HL-60/S4 treated with retinoic acid at 250 ng/mL for 4 days and 3 days (cell line): ENCODE data around the gene ZNF416.

Source experiments
- in situ Hi-C: fragments of 300-500 bp; cut with MboI; formaldehyde crosslinking; loops from 2 replicates; pipeline ENCODE4 v1.7.0; 2022; ENCODE audit warnings: low sequenced_read_pairs

Gene ZNF416

DNA sequence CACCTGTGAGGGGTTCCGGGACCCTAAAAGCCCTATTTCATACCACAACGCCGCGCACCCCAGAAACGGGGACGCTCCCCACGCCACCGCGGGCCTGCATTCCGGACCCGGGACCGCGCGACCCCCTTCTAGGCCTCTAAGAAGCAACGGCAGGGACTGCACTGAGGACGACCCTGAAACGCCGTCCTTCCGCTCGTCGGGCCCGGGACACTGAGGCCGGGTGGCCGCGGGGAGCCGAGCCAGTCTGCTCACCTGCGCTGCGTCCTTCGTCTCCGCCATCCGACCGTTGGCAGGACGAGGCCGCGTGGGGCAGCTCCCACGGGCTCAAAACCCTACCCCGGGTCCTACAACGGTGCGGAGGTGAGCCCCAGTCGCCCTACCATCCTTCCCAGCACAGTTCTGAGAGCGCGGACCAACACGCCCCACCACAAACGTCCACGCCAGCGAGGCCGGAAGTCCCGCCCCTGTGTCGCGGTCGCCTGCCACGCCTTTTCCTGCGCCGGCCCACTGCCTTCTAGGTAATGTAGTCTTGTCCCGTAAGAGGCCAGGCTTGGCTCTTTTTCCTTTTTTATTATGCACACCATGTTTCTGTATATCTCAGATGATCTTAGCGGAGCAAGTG is 19.2 kb downstream of the ZNF416 start, which contains the start of gene ZNF550:
TSS of gene ZNF550 (minus strand) at position 460 of the 622 bp plus-strand sequence. CDS start at position 279, 181 bp downstream.
- in situ Hi-C loops = no loop called here

- in situ Hi-C loops = no loop called here
Observed at GRCh38 chr19:57559008-57559403, 19.7 kb downstream of the ZNF416 start.

DNA sequence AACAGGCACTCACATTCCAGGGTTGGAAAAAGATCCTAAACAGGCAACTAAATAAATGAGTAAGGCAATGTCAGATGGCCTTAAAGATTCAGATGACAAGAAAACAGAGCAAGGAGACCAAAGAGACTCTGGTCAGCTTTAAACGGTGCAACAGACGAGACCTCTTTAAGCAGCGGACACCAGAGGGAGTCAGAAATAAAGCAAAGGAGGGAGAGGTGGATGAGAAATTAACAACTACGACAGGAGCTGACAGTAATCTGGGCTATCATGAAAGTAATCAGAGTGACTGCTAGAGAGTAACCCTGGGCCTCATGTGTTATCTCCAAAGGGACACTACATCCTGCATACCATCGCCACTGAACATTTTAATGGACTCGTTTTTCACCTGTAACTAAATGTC is 20.2 kb downstream of the ZNF416 start:
- in situ Hi-C loops = no loop called here

GRCh38 chr19:57557659-57558058 is 21.1 kb downstream of the ZNF416 start:
- in situ Hi-C loops = no loop called here

DNA sequence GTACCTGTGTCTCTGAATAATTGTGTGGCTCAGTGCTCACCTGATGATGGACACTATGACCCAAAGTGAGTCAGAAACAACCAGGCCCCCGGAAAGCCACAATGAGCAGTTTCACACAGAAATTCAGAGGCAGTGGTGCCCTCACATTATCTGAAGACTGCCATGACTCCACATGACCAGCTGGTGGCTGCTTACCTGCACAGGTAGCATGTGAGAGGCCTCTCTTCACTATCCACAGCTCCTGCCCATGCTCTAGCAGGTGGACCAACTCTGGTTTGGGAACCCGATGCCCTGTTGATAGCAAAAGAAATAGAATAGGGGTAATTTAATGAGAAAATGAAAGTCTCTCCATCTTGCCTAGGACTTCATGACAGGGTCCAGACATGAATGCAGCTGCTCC is 26.3 kb downstream of the ZNF416 start:
- in situ Hi-C loops = no loop called here

DNA sequence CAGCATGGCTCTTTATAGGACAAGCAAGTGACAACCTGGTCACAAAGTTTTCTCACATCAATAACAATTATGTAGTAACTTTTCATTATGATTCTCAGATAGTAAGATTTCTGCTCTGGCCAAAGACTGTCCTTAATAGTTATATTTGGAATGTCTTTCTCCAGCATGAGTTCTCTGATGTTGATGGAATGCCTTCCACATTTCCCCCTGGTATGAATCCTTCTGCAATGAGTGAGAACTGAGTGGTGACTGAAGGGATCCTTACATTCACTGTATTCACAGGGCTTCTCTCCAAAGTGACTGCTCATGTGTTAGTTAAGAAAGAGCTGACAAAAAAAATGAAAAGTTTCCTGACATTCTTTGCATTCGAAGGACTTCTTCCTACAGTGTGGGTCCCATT is 32.2 kb downstream of the ZNF416 start:
- in situ Hi-C loops = no loop called here

DNA sequence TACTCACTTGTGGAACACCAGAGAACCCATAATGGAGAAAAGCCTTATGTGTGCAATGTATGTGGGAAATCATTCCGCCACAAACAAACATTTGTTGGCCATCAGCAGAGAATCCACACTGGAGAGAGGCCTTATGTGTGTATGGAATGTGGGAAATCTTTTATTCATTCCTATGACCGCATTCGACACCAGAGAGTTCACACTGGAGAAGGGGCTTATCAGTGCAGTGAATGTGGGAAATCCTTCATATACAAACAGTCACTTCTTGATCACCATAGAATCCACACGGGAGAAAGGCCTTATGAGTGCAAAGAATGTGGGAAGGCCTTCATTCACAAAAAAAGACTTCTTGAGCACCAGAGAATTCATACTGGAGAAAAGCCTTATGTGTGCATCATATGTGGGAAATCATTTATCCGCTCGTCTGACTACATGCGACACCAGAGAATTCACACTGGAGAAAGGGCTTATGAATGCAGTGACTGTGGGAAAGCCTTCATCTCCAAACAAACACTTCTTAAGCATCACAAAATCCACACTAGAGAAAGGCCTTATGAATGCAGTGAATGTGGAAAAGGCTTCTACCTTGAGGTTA is 40.7 kb downstream of the ZNF416 start:
- in situ Hi-C loops = no loop called here

DNA sequence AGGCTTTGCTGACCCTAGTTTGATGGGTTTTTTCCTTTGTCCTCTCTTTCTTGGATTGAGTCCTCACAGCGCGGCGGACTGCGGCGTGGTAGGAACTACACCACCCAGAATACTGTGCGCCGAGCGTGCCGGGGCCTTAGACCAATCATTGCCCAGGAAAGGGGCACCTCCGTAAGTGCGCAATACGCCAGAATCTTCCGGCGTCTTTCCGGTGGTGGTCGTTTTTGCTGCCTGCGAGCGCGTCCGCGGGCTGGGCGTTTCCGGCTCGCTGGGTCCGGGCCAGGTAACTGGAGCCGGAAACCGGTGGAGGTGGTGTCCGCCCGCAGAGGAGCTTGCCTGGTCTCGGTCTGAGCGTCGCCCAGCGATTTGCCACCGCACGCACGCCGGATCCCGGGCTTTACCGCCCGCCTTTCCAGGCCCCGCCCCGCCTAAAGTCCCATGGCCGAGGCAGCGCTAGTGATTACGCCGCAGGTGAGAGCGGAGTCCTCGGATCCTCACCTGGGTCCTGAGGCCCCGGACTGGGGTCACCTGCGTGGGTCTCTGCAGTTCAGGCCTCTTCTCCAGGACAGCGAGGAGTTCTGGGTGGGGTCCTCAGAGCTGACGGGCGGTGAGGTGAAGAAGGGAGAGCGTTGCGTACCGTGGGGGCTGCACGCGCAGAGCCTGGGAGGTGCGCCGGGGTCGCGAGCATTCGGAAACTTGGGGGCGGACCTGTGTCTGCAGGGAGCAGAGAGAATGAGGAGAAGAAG is 51.4 kb downstream of the ZNF416 start, which contains the start of gene ZNF549:
TSS of gene ZNF549 (plus strand) at position 221 of the 746 bp plus-strand sequence. CDS start at position 439, 218 bp downstream.
- in situ Hi-C loops = no loop called here
